Activated T-helper 17 cell treated with anti-CD3 and anti-CD28 coated beads, Interleukin-2, amount 50 U/mL, for 72 hours (primary cell): ENCODE measurements around the gene ERC2. TPM values are rescaled to one million over a fixed set of nuclear protein-coding genes. Genes with fewer than 3 reads are reported as not detected.

Source experiments
- ATAC-seq: fragments of 150-1000 bp; cut with Tn5 transposase; replicated peaks from 2 replicates; pipeline ENCODE4 v1.10.0; 2021; ENCODE audit warnings: mild to moderate bottlenecking, moderate library complexity
- H3K27ac Mint-ChIP-seq: one replicate; pipeline ENCODE4 v1.8.0; 2022; ENCODE audit warnings: mixed read lengths
- H3K27me3 Mint-ChIP-seq: one replicate; pipeline ENCODE4 v1.8.0; 2022; ENCODE audit warnings: mixed read lengths
- H3K36me3 Mint-ChIP-seq: one replicate; pipeline ENCODE4 v1.8.0; 2022; ENCODE audit warnings: low read depth, mild to moderate bottlenecking, mixed read lengths
- H3K4me1 Mint-ChIP-seq: one replicate; pipeline ENCODE4 v1.8.0; 2022; ENCODE audit warnings: mixed read lengths
- H3K4me3 Mint-ChIP-seq: one replicate; pipeline ENCODE4 v1.8.0; 2022; ENCODE audit warnings: mild to moderate bottlenecking, mixed read lengths
- H3K9me3 Mint-ChIP-seq: one replicate; pipeline ENCODE4 v1.8.0; 2022; ENCODE audit warnings: mixed read lengths
- total RNA-seq, 2 donors: library from RNA; stranded (reverse); gene quantifications; one replicate each; pipeline ENCODE4 v1.2.3, GENCODE V29; 2022

The ERC2 gene
- total RNA-seq, 2 donors from 2014 or later: not detected

DNA sequence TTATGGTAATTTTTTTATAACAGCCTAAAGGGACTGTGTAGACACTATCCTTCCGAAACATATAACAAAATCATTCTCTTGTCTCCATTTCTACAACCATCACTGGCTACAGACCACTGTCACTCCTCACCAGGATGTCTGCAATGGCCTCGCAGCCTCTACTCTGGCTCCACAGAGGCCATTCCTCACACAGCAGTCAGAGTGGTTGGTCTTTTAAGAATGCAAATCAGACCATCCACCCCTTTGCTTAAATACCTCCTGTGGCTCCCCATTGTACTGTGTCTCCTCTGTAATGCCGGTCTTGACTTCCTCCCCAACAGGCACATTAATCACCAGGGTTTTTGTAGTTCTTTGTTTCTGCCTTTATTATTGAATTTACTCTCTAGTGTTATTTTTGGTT, 344.8 kb downstream of the ERC2 start:
- no peak overlapping the region for H3K27ac Mint-ChIP-seq
- H3K4me1 Mint-ChIP-seq: no peaks in the 10 kb centered on the region
- no peaks in the 10 kb centered on the region for H3K36me3 Mint-ChIP-seq
- H3K9me3 Mint-ChIP-seq: peaks cover 4% of the 10 kb centered on the region
- ATAC-seq: no peak
- peaks cover 3% of the 10 kb centered on the region for H3K27me3 Mint-ChIP-seq
- no peak overlapping the region for H3K4me3 Mint-ChIP-seq

DNA sequence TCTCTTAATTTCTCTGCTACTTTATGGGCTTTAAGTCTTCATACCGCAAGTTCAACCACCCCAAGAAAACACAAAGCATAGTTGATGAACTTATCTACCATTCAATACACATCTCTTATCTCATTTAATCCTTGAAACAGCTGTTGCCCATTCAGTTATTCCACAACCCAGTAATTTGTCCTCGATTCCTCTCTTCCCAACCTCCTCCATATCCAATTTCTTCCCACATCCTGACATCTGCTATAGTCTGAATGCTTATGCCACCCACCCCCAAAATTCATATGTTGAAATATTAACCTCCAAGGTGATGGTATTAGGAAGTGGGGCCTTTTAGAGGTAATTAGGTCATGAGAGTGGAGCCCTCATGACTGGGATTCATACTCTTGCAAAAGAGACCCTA, 345.4 kb downstream of the ERC2 start:
- Mint-ChIP-seq H3K4me1 (no peaks in the 10 kb centered on the region), H3K36me3 (no peaks in the 10 kb centered on the region), H3K4me3 (no peak overlapping the region), H3K27me3 (peaks cover 3% of the 10 kb centered on the region), H3K9me3 (peaks cover 4% of the 10 kb centered on the region), H3K27ac (no peak overlapping the region)
- ATAC-seq: no peak

DNA sequence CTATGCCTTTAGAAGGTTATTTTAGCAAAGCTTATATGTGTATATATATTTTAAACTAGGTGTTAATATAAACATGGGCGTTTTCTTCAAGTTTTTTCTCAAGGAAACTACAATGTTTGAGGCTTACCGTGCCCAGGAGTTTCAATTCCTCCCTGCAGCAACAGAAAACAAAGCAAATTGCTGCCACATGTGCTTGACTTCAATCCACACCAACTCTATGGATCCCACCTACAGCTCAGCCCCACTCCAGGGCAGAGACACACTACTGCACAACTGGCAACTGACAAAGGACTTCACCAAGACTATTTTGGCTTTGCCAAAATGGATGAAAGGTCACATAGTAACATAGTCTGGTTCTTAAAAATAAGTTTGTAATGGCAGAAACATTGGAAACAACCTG, 346.6 kb downstream of the ERC2 start:
- Mint-ChIP-seq H3K4me3 (no peak overlapping the region), H3K27me3 (no peaks in the 10 kb centered on the region), H3K4me1 (no peaks in the 10 kb centered on the region), H3K36me3 (no peaks in the 10 kb centered on the region), H3K9me3 (peaks cover 4% of the 10 kb centered on the region), H3K27ac (no peak overlapping the region)
- no peak for ATAC-seq

GRCh38 chr3:56119575-56120349, 348.5 kb downstream of the ERC2 start:
- H3K27me3 Mint-ChIP-seq: no peaks in the 10 kb centered on the region
- no peak for ATAC-seq

DNA sequence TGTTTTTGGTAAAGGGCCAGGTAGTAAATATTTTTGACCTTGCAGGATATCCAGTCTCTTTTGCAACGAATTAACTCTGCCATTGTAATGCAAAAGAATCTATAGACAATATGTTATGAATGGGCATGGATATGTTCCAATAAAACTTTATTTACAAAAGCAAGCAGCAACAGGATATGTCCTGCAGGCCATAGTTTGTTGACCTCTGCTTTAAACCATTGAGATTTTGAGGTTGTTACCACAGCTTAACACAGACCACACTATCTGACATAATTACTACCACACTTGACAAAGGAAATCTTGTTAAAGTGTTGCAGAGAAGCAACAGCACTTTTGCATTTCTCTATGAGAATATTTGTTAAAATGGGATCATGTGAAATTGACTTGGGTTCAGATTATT, 349.3 kb downstream of the ERC2 start:
- Mint-ChIP-seq H3K4me3 (no peak overlapping the region), H3K27ac (no peak overlapping the region), H3K27me3 (no peaks in the 10 kb centered on the region), H3K36me3 (no peaks in the 10 kb centered on the region), H3K9me3 (peaks cover 11% of the 10 kb centered on the region), H3K4me1 (no peaks in the 10 kb centered on the region)
- no peak for ATAC-seq

More at GRCh38 chr3:56119575-56120349, 348.5 kb downstream of the ERC2 start:
- no peak overlapping the region for H3K4me3 Mint-ChIP-seq
- no peaks in the 10 kb centered on the region for H3K4me1 Mint-ChIP-seq
- H3K9me3 Mint-ChIP-seq: peaks cover 11% of the 10 kb centered on the region
- no peaks in the 10 kb centered on the region for H3K36me3 Mint-ChIP-seq
- H3K27ac Mint-ChIP-seq: no peak overlapping the region

- no peak overlapping the region for H3K4me3 Mint-ChIP-seq
- H3K4me1 Mint-ChIP-seq: no peaks in the 10 kb centered on the region
- no peak for ATAC-seq
- H3K36me3 Mint-ChIP-seq: no peaks in the 10 kb centered on the region
- H3K27ac Mint-ChIP-seq: no peak overlapping the region
- H3K27me3 Mint-ChIP-seq: peaks cover 3% of the 10 kb centered on the region
- H3K9me3 Mint-ChIP-seq: peaks cover 11% of the 10 kb centered on the region
Observed at GRCh38 chr3:56115698-56116097, 352.6 kb downstream of the ERC2 start.

GRCh38 chr3:56115199-56115598, 353.1 kb downstream of the ERC2 start:
- Mint-ChIP-seq H3K36me3 (no peaks in the 10 kb centered on the region), H3K27me3 (peaks cover 3% of the 10 kb centered on the region)

GRCh38 chr3:56113908-56114307, 354.4 kb downstream of the ERC2 start:
- Mint-ChIP-seq H3K4me3 (no peak overlapping the region), H3K36me3 (no peaks in the 10 kb centered on the region), H3K27ac (no peak overlapping the region), H3K9me3 (peaks cover 7% of the 10 kb centered on the region), H3K27me3 (peaks cover 3% of the 10 kb centered on the region), H3K4me1 (no peaks in the 10 kb centered on the region)
- ATAC-seq: no peak

More at GRCh38 chr3:56115199-56115598, 353.1 kb downstream of the ERC2 start:
- Mint-ChIP-seq H3K4me3 (no peak overlapping the region), H3K4me1 (no peaks in the 10 kb centered on the region), H3K9me3 (peaks cover 9% of the 10 kb centered on the region), H3K27ac (no peak overlapping the region)
- ATAC-seq: no peak

- no peaks in the 10 kb centered on the region for H3K4me1 Mint-ChIP-seq
- H3K27ac Mint-ChIP-seq: no peak overlapping the region
- H3K4me3 Mint-ChIP-seq: no peak overlapping the region
- no peak for ATAC-seq
- peaks cover 7% of the 10 kb centered on the region for H3K9me3 Mint-ChIP-seq
- peaks cover 3% of the 10 kb centered on the region for H3K27me3 Mint-ChIP-seq
- no peaks in the 10 kb centered on the region for H3K36me3 Mint-ChIP-seq
Observed at GRCh38 chr3:56113231-56113630, 355.0 kb downstream of the ERC2 start.

DNA sequence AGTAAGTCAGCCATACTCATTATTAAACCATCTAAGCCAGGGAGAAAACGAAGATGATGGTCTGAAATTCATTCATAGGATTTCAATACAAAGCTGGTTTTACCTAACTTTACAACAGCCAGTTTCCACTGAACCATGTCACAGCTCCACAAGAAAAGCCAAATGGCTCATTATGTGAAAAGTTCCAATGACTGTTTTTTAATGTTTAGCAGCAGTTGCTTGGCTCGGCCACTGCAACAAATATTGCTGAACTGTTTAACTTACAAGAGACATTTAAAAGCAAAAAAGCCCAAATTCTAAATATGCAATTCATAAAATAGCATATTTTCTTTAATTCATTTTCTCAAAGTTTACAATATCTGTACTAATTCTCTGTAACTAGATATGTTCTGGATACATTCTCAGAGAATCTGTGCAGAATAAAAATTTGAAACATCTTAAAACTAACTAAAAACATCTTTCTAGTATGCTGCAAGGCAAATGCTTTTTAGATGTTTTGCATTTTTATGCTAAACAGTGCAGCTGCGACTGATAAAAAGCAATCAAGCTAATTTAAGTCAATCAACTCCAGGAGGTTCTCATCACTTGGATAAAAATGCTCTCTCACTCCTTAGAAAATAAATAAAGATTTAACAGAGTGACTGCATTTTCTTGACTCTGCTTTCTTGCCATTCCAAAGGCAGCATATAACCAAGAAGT, 356.5 kb downstream of the ERC2 start:
- H3K9me3 Mint-ChIP-seq: peaks cover 7% of the 10 kb centered on the region
- H3K36me3 Mint-ChIP-seq: no peaks in the 10 kb centered on the region
- H3K4me3 Mint-ChIP-seq: no peak overlapping the region
- H3K4me1 Mint-ChIP-seq: no peaks in the 10 kb centered on the region
- peaks cover 3% of the 10 kb centered on the region for H3K27me3 Mint-ChIP-seq
- no peak for ATAC-seq
- no peak overlapping the region for H3K27ac Mint-ChIP-seq

DNA sequence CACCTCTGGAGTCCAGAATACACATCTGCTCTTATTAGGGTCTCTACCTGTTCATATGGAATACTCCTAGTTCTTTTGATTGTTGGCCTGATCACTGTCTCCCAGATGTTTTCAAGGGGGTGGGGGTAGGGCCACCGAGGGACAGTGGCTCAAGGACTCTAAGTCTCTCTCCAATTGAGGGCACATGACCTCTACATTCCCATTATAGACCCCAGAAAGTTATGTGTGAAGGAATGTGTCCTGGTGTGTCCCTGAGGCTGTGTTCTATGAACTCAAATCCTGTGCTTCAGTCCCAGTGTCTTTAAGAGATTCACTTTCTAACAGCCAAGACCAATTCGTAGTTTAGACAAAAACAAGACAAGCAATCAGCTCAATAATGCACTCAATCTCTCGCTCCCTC, 357.4 kb downstream of the ERC2 start:
- H3K27me3 Mint-ChIP-seq: peaks cover 3% of the 10 kb centered on the region
- H3K27ac Mint-ChIP-seq: no peak overlapping the region
- no peaks in the 10 kb centered on the region for H3K36me3 Mint-ChIP-seq
- no peaks in the 10 kb centered on the region for H3K4me1 Mint-ChIP-seq
- no peak overlapping the region for H3K4me3 Mint-ChIP-seq
- ATAC-seq: no peak
- H3K9me3 Mint-ChIP-seq: peaks cover 4% of the 10 kb centered on the region

- Mint-ChIP-seq H3K36me3 (no peaks in the 10 kb centered on the region), H3K4me1 (no peaks in the 10 kb centered on the region), H3K4me3 (no peak overlapping the region), H3K27me3 (peaks cover 3% of the 10 kb centered on the region), H3K9me3 (no peaks in the 10 kb centered on the region), H3K27ac (no peak overlapping the region)
- no peak for ATAC-seq
Observed at GRCh38 chr3:56107157-56107556, 361.1 kb downstream of the ERC2 start.

- Mint-ChIP-seq H3K4me1 (no peaks in the 10 kb centered on the region), H3K4me3 (no peak overlapping the region), H3K9me3 (no peaks in the 10 kb centered on the region), H3K27me3 (no peaks in the 10 kb centered on the region), H3K27ac (no peak overlapping the region), H3K36me3 (no peaks in the 10 kb centered on the region)
- ATAC-seq: no peak
Observed at GRCh38 chr3:56102032-56102431, 366.2 kb downstream of the ERC2 start.

- no peaks in the 10 kb centered on the region for H3K36me3 Mint-ChIP-seq
- H3K27ac Mint-ChIP-seq: no peak overlapping the region
- H3K4me3 Mint-ChIP-seq: no peak overlapping the region
Observed at GRCh38 chr3:56101576-56101975, 366.7 kb downstream of the ERC2 start.

DNA sequence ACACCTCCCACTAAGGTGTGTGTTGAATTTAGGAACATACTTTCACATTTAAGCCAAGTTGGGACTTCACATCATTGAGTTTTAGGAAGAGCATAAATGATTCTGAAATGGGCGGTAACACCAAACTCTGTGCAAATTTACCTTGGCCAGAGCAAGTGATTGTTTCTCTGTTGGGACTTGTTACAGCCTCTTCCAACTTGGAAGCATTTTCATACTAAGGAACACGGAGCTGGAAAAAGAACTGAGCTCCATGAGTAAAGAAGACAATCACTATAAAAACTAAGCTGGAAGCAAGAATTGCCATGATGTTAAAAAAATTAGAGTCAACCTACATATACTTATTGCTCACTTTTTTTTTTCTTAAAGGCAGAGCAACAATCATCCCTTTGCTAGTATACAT, 371.3 kb downstream of the ERC2 start:
- Mint-ChIP-seq H3K9me3 (no peaks in the 10 kb centered on the region), H3K4me3 (no peak overlapping the region), H3K4me1 (no peaks in the 10 kb centered on the region), H3K27ac (no peak overlapping the region), H3K27me3 (peaks cover 3% of the 10 kb centered on the region), H3K36me3 (no peaks in the 10 kb centered on the region)
- no peak for ATAC-seq

More at GRCh38 chr3:56101576-56101975, 366.7 kb downstream of the ERC2 start:
- ATAC-seq: no peak
- Mint-ChIP-seq H3K4me1 (no peaks in the 10 kb centered on the region), H3K9me3 (no peaks in the 10 kb centered on the region), H3K27me3 (no peaks in the 10 kb centered on the region)
